A549 (cell line): ENCODE results near the gene NCEH1. TPM values are rescaled to one million over a fixed set of nuclear protein-coding genes. Genes with fewer than 3 reads are reported as not detected.

Experiments
- ATAC-seq, 2 experiments: fragments of 200-7000 bp in 1 of 2; fragments of >200 bp in 1 of 2; cut with Nextera tagmentation in 1 of 2; cut with Tn5 transposase in 1 of 2; 3 replicates each; pipeline versions ENCODE4 v1.8.0 to v1.9.1; 2018 to 2020; ENCODE audit warnings: mild to moderate bottlenecking in 1 of 2, moderate library complexity in 1 of 2
- CTCF ChIA-PET: fragments of 300-600 bp; sonication (Branson Sonifier 250); formaldehyde crosslinking; extraction: SDS; loops from one replicate; lab custom pipeline; 2021; ENCODE audit warnings: antibody characterized with exemption, inconsistent platforms; lab: Yijun Ruan, JAX
- POLR2A ChIA-PET: fragments of 350-600 bp; formaldehyde crosslinking; extraction: SDS; loops from one replicate; lab custom pipeline; 2021; ENCODE audit warnings: antibody characterized with exemption, inconsistent platforms; lab: Yijun Ruan, JAX
- DNase-seq, 2 experiments: peaks; one replicate each; pipeline versions ENCODE4 v3.0.0 to v3.0.0-alpha.2; 2011 to 2016; ENCODE audit warnings: low read depth in 1 of 2, low spot score in 1 of 2
- FAIRE-seq: peaks from 2 replicates; lab custom pipeline; 2011; peaks lifted over from hg19 to GRCh38; lab: Jason Lieb, UNC
- H3K27ac ChIP-seq, 2 experiments: fragments of >200 bp; sonication (Bioruptor Twin); formaldehyde crosslinking; 3 replicates each; pipeline ENCODE4 v1.5.1; 2016 to 2017
- H3K4me1 ChIP-seq: fragments of >200 bp; sonication (Bioruptor Twin); formaldehyde crosslinking; 3 replicates; pipeline ENCODE4 v1.6.1; 2016
- H3K4me2 ChIP-seq: fragments of >200 bp; sonication (Bioruptor Twin); formaldehyde crosslinking; 3 replicates; pipeline ENCODE4 v1.6.1; 2016
- H3K4me3 ChIP-seq: fragments of >200 bp; sonication (Bioruptor Twin); formaldehyde crosslinking; 3 replicates; pipeline ENCODE4 v1.5.1; 2016
- H3K9me3 ChIP-seq: fragments of >200 bp; sonication (Bioruptor Twin); formaldehyde crosslinking; 3 replicates; pipeline ENCODE4 v1.6.1; 2016
- CEBPB ChIP-seq, 2 experiments: fragments of >200 bp in 1 of 2; sonication (Bioruptor Twin) in 1 of 2; formaldehyde crosslinking in 1 of 2; IDR thresholded peaks; 2 replicates each; pipeline ENCODE4 v1.6.1; 2012 to 2016
- CHD2 ChIP-seq: fragments of 150-350 bp; IDR thresholded peaks from 2 replicates; pipeline ENCODE4 v1.6.1; 2014; ENCODE audit warnings: low read length; ENCODE audit not compliant: partially characterized antibody
- CHD4 ChIP-seq: fragments of 200-600 bp; sonication (generic); IDR thresholded peaks from 2 replicates; pipeline ENCODE4 v1.6.1; 2016; ENCODE audit warnings: antibody characterized with exemption, mild to moderate bottlenecking, borderline replicate concordance
- EHMT2 ChIP-seq: fragments of 200-600 bp; sonication (generic); IDR thresholded peaks from 2 replicates; pipeline ENCODE4 v1.6.1; 2016; ENCODE audit warnings: antibody characterized with exemption, low read depth, mild to moderate bottlenecking, moderate library complexity
- ELK1 ChIP-seq: fragments of 150-350 bp; IDR thresholded peaks from 2 replicates; pipeline ENCODE4 v1.6.1; 2014; ENCODE audit warnings: low read depth, mild to moderate bottlenecking, low read length
- EP300 ChIP-seq, 2 experiments: fragments of >200 bp; sonication (Bioruptor Twin); formaldehyde crosslinking; IDR thresholded peaks; 2 replicates in 1 of 2; 3 replicates in 1 of 2; pipeline ENCODE4 v1.6.1; 2016 to 2017
- ESRRA ChIP-seq: fragments of 150-350 bp; IDR thresholded peaks from 2 replicates; pipeline ENCODE4 v1.6.1; 2014; ENCODE audit warnings: mild to moderate bottlenecking, low read length, borderline replicate concordance
- FOSB ChIP-seq: fragments of 250-450 bp; sonication (Bioruptor Pico); IDR thresholded peaks from 2 replicates; pipeline ENCODE4 v1.5.0; 2020; ENCODE audit warnings: mild to moderate bottlenecking, moderate library complexity
- FOSL2 ChIP-seq, 2 experiments: fragments of 450-650 bp in 1 of 2; fragments of >200 bp in 1 of 2; sonication (Bioruptor Twin) in 1 of 2; formaldehyde crosslinking; IDR thresholded peaks; 2 replicates each; pipeline versions ENCODE4 v1.5.0 to v1.6.1; 2016 to 2020; ENCODE audit warnings: mild to moderate bottlenecking in 1 of 2, moderate library complexity in 1 of 2
- FOXS1 ChIP-seq: fragments of 250-450 bp; sonication (Bioruptor Pico); IDR thresholded peaks from 2 replicates; pipeline ENCODE4 v1.5.0; 2020; ENCODE audit warnings: mild to moderate bottlenecking, moderate library complexity
- GATA3 ChIP-seq: IDR thresholded peaks from 2 replicates; pipeline ENCODE4 v1.6.1; 2012; ENCODE audit warnings: borderline replicate concordance
- HDAC2 ChIP-seq: fragments of 200-600 bp; sonication (generic); IDR thresholded peaks from 2 replicates; pipeline ENCODE4 v1.6.1; 2016
- HOXA7 ChIP-seq: fragments of 250-450 bp; sonication (Bioruptor Pico); IDR thresholded peaks from 2 replicates; pipeline ENCODE4 v1.5.0; 2020; ENCODE audit warnings: mild to moderate bottlenecking, moderate library complexity
- HOXB5 ChIP-seq: fragments of 250-450 bp; sonication (Bioruptor Pico); IDR thresholded peaks from 2 replicates; pipeline ENCODE4 v1.5.0; 2020; ENCODE audit warnings: mild to moderate bottlenecking, moderate library complexity
- JUN ChIP-seq, 2 experiments: fragments of >200 bp; sonication (Bioruptor Twin); formaldehyde crosslinking; IDR thresholded peaks; 2 replicates in 1 of 2; 3 replicates in 1 of 2; pipeline ENCODE4 v1.6.1; 2016 to 2017
- JUNB ChIP-seq: fragments of >200 bp; sonication (Bioruptor Twin); formaldehyde crosslinking; IDR thresholded peaks from 2 replicates; pipeline ENCODE4 v1.6.1; 2016
- MAFK ChIP-seq: fragments of 450-650 bp; IDR thresholded peaks from 2 replicates; pipeline ENCODE4 v1.6.1; 2014; ENCODE audit not compliant: partially characterized antibody
- MAX ChIP-seq: IDR thresholded peaks from 2 replicates; pipeline ENCODE4 v1.6.1; 2012
- MAZ ChIP-seq: fragments of 150-350 bp; IDR thresholded peaks from 2 replicates; pipeline ENCODE4 v1.6.1; 2014; ENCODE audit warnings: antibody characterized with exemption, low read depth, low read length, borderline replicate concordance
- MYC ChIP-seq: IDR thresholded peaks from 2 replicates; pipeline ENCODE4 v1.6.1; 2012; ENCODE audit warnings: mild to moderate bottlenecking, inconsistent platforms, low read length, improper control_type of control experiment, borderline replicate concordance
- NPAS2 ChIP-seq: fragments of 250-450 bp; sonication (Bioruptor Pico); IDR thresholded peaks from 2 replicates; pipeline ENCODE4 v1.8.0; 2022; ENCODE audit warnings: mild to moderate bottlenecking, moderate library complexity, borderline replicate concordance
- NR3C1 ChIP-seq: fragments of >200 bp; sonication (Bioruptor Twin); formaldehyde crosslinking; IDR thresholded peaks from 3 replicates; pipeline ENCODE4 v1.6.1; 2017
- PBX3 ChIP-seq: IDR thresholded peaks from 2 replicates; pipeline ENCODE4 v1.6.1; 2012
- PHF8 ChIP-seq: fragments of 200-600 bp; sonication (generic); IDR thresholded peaks from 2 replicates; pipeline ENCODE4 v1.6.1; 2016; ENCODE audit warnings: low read depth, mild to moderate bottlenecking, antibody characterized with exemption, moderate library complexity, borderline replicate concordance
- POLR2A ChIP-seq: IDR thresholded peaks from 2 replicates; pipeline ENCODE4 v1.6.1; 2012; ENCODE audit warnings: mild to moderate bottlenecking, low read length
- SMC3 ChIP-seq: fragments of >200 bp; sonication (Bioruptor Twin); formaldehyde crosslinking; IDR thresholded peaks from 3 replicates; pipeline ENCODE4 v1.6.1; 2018; ENCODE audit warnings: inconsistent platforms
- TFCP2L1 ChIP-seq: fragments of 250-450 bp; sonication (Bioruptor Pico); IDR thresholded peaks from 2 replicates; pipeline ENCODE4 v1.5.0; 2021; ENCODE audit warnings: mild to moderate bottlenecking
- ZC3H11A ChIP-seq: fragments of 450-650 bp; IDR thresholded peaks from 2 replicates; pipeline ENCODE4 v1.6.1; 2014; ENCODE audit warnings: antibody characterized with exemption, mild to moderate bottlenecking
- ZSCAN20 ChIP-seq: fragments of 250-450 bp; sonication (Bioruptor Pico); IDR thresholded peaks from 2 replicates; pipeline ENCODE4 v1.8.0; 2022; ENCODE audit warnings: mild to moderate bottlenecking, moderate library complexity
- WGBS: methylation state at CpG from one replicate; pipeline ENCODE4 v1.1.6; 2017; ENCODE audit errors: missing lambda C conversion rate; 5-methylcytosine and 5-hydroxymethylcytosine counted together
- polyA plus RNA-seq, 4 experiments: library from polyadenylated mRNA; depleted of rRNA in 3 of 4; stranded (reverse); fragments of >200 nt; fragmentation: RNase III in 1 of 4; extraction: RNeasy Plus Mini Kit Qiagen cat#74134 plus additional on column Dnase treatment in 1 of 4; gene quantifications; 2 replicates in 3 of 4; 3 replicates in 1 of 4; pipeline ENCODE4 v1.2.3, GENCODE V29; 2011 to 2017
- TF ChIP-seq, protein P1 (sequence below): fragments of 200-600 bp; sonication (generic); IDR thresholded peaks from 2 replicates; pipeline ENCODE4 v1.6.1; 2016; ENCODE audit warnings: antibody characterized with exemption, mild to moderate bottlenecking, moderate library complexity
- TF ChIP-seq, protein P2 (sequence below): fragments of >200 bp; sonication (Bioruptor Twin); formaldehyde crosslinking; IDR thresholded peaks from 2 replicates; pipeline ENCODE4 v1.6.1; 2016

NCEH1 gene
- polyA plus RNA-seq, 2 of the 4 experiments (the other 2 are of a cell fraction): 21.4 to 33.2 TPM

DNA sequence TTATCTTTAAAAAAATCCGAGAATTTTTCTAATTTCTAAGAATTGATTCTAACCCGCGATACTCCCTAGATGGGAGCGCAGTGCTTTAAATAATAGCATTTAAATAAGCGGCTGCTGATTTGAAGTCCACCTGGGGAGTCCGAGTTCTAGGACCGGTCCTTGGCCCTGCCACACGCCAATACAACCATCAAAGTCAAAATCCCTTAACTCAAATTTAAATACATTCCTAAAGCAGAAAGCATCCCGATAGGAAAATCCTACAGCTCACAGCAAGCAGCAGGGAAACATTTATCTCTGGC lies 39.2 kb upstream of the NCEH1 start:
- DNase-seq (no peak), FAIRE-seq (no peak), ATAC-seq (peak; percentile 4 to 23; a peak in 5 of 6 replicates)
- no peaks in the 10 kb centered on the region for H3K9me3 ChIP-seq
- CTCF ChIA-PET: interaction anchor here (0.6 to 9.1 kb wide), 29 partner anchors 8 to 137 kb away, joined by 3 to 83 read pairs (median 6); partner anchors contain the start of gene NCEH1
- POLR2A ChIA-PET: interaction anchor here (0.7 to 3.6 kb wide), 10 partner anchors 19 to 283 kb away, joined by 3 to 66 read pairs (median 3); partner anchors contain the start of gene NCEH1
- peak overlapping the region; percentile 83 for H3K4me2 ChIP-seq
- 2% methylated on average over 9 of the region's 9 CpGs for WGBS
- TF ChIP-seq FOXS1 (CRISPR knock-in tag) (no peak), EHMT2 (no peak)
- peaks cover 58% of the 10 kb centered on the region for H3K4me1 ChIP-seq
- peak overlapping the region; percentile 91 to 96 for H3K27ac ChIP-seq
- peak overlapping the region; percentile 86 for H3K4me3 ChIP-seq

GRCh38 chr3:172749230-172749965 lies 38.5 kb upstream of the NCEH1 start:
- CTCF ChIA-PET: interaction anchor here (0.6 to 9.1 kb wide), 29 partner anchors 8 to 136 kb away, joined by 3 to 83 read pairs (median 6); partner anchors contain the start of gene NCEH1
- peak overlapping the region; percentile 91 to 96 for H3K27ac ChIP-seq
- H3K4me2 ChIP-seq: peak overlapping the region; percentile 83
- DNase-seq (peak; percentile 78 to 98), FAIRE-seq (peak; percentile 96), ATAC-seq (peak; percentile 64 to 66)
- WGBS: 1% methylated on average over 8 of the region's 8 CpGs
- POLR2A ChIA-PET: interaction anchor here (0.7 to 3.6 kb wide), 7 partner anchors 19 to 442 kb away, joined by 3 to 66 read pairs (median 3); partner anchors contain the start of gene NCEH1
- H3K4me3 ChIP-seq: peak overlapping the region; percentile 86
- H3K9me3 ChIP-seq: no peaks in the 10 kb centered on the region
- H3K4me1 ChIP-seq: peaks cover 52% of the 10 kb centered on the region
- TF ChIP-seq FOSB (CRISPR knock-in tag) (peak; percentile 89; the same call in 1 of the 2 replicates), CHD2 (no peak), FOXS1 (CRISPR knock-in tag) (peak; percentile 0; the same call in 1 of the 2 replicates), HOXA7 (CRISPR knock-in tag) (peak; percentile 90), ZSCAN20 (CRISPR knock-in tag) (peak; percentile 70; the same call in 1 of the 2 replicates), GATA3 (peak; percentile 83), ESRRA (no peak), NR3C1 (no peak), SMC3 (no peak), JUN (IDR thresholded peaks at IDR 0.05) (peak; percentile 69 to 78; a peak in 3 of 5 replicates), PBX3 (no peak), EHMT2 (no peak), JUNB (peak; percentile 23; the same call in 1 of the 2 replicates), PHF8 (no peak), MAX (peak; percentile 77), EP300 (IDR thresholded peaks at IDR 0.05) (peak; percentile 59 to 84; a peak in 3 of 5 replicates), ELK1 (no peak), FOSL2 (IDR thresholded peaks at IDR 0.05) (0 out of 2 replicates have a peak, but pooled peaks have one; percentile 13), FOSL2 (CRISPR knock-in tag; IDR thresholded peaks at IDR 0.05) (peak; percentile 86), POLR2A (no peak), HDAC2 (no peak), MAFK (peak; percentile 22), HOXB5 (CRISPR knock-in tag) (peak; percentile 61; the same call in 1 of the 2 replicates), CEBPB (IDR thresholded peaks at IDR 0.05) (peak in 1 of 2 experiments; percentile 59; a peak in 1 of 4 replicates), ZC3H11A (no peak), CHD4 (no peak), MYC (no peak), NPAS2 (CRISPR knock-in tag) (no peak), TFCP2L1 (CRISPR knock-in tag) (no peak), MAZ (no peak)
- TF ChIP-seq, protein P1, sequence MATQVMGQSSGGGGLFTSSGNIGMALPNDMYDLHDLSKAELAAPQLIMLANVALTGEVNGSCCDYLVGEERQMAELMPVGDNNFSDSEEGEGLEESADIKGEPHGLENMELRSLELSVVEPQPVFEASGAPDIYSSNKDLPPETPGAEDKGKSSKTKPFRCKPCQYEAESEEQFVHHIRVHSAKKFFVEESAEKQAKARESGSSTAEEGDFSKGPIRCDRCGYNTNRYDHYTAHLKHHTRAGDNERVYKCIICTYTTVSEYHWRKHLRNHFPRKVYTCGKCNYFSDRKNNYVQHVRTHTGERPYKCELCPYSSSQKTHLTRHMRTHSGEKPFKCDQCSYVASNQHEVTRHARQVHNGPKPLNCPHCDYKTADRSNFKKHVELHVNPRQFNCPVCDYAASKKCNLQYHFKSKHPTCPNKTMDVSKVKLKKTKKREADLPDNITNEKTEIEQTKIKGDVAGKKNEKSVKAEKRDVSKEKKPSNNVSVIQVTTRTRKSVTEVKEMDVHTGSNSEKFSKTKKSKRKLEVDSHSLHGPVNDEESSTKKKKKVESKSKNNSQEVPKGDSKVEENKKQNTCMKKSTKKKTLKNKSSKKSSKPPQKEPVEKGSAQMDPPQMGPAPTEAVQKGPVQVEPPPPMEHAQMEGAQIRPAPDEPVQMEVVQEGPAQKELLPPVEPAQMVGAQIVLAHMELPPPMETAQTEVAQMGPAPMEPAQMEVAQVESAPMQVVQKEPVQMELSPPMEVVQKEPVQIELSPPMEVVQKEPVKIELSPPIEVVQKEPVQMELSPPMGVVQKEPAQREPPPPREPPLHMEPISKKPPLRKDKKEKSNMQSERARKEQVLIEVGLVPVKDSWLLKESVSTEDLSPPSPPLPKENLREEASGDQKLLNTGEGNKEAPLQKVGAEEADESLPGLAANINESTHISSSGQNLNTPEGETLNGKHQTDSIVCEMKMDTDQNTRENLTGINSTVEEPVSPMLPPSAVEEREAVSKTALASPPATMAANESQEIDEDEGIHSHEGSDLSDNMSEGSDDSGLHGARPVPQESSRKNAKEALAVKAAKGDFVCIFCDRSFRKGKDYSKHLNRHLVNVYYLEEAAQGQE: no peak
- TF ChIP-seq, protein P2, sequence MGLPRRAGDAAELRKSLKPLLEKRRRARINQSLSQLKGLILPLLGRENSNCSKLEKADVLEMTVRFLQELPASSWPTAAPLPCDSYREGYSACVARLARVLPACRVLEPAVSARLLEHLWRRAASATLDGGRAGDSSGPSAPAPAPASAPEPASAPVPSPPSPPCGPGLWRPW: no peak
